ENCODE results near the gene GPR32.
"Not testable (repeated sequence)": the region's sequence is repeated elsewhere in the genome, so short reads cannot be mapped to it uniquely, and the experiment has no call there.

GPR32 gene

DNA sequence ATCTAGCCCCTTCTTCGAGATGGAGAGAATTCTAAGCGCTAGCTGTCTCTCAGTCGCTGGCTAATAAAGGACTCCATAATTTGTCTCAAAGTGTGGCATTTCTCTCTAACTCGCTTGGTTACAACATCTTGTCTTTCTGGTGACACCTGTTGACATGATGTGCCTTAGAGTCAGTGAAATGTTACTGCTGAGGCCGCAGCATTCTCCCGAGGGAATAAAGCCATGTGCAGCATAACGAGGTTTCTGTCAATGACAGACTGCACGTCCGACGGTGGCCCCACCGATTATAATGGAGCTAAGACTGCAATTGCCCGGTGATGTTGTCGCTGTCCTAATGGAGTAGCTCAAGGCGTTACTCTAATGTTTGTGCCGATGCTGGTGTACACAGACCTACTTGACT is 20.3 kb upstream of the GPR32 start:
- DNase-seq: no peak

GRCh38 chr19:50753879-50754278 is 16.4 kb upstream of the GPR32 start:
- no peak for DNase-seq

- not testable (repeated sequence) for DNase-seq
Observed at GRCh38 chr19:50756244-50756643, 14.0 kb upstream of the GPR32 start.

- not testable (repeated sequence) for DNase-seq
Observed at GRCh38 chr19:50757624-50758023, 12.6 kb upstream of the GPR32 start.

- not testable (repeated sequence) for DNase-seq
Observed at GRCh38 chr19:50759076-50759475, 11.2 kb upstream of the GPR32 start.

GRCh38 chr19:50759886-50760285 is 10.4 kb upstream of the GPR32 start:
- no peak for DNase-seq

- DNase-seq: not testable (repeated sequence)
Observed at GRCh38 chr19:50761501-50761900, 8.8 kb upstream of the GPR32 start.

GRCh38 chr19:50763521-50763920 is 6.7 kb upstream of the GPR32 start:
- DNase-seq: not testable (repeated sequence)

- no peak for DNase-seq
Observed at GRCh38 chr19:50764409-50764808, 5.9 kb upstream of the GPR32 start.

DNA sequence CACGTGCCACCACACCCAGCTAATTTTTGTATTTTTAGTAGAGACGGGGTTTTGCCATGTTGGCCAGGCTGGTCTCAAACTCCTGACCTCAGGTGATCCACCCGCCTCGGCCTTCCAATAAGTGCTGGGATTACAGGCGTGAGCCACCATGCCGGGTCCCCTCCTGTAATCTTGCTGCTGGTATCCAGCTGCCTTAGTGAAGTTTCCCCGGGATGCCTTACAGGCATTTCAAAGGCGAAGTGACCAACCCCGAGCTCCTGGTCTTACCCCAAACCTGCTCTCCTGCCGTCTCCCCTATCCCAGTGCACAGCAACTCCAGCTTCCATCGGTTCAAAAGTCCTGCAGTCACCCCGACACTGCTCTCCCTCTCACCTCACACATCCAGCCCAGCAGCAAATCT is 3.5 kb upstream of the GPR32 start:
- DNase-seq: not testable (repeated sequence)

DNA sequence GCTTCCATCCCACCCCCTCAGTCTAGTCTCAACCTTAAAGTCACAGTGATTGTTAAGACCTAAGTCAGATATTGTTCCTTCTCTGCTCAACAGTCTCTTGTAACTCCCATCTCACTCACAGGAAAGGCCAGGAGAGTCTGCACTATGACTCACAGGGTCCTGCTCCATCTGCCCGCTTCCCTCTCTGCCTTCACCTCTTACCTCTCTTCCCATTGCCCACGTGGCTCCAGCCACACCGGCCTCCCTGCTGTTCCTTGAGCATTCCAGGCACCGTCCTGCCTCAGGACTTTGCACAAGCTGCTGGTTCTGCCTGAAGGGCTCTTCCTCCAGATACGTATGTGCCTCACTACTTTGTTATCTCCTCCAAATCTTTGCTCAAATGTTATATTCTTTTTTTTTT is 3.0 kb upstream of the GPR32 start:
- not testable (repeated sequence) for DNase-seq

DNA sequence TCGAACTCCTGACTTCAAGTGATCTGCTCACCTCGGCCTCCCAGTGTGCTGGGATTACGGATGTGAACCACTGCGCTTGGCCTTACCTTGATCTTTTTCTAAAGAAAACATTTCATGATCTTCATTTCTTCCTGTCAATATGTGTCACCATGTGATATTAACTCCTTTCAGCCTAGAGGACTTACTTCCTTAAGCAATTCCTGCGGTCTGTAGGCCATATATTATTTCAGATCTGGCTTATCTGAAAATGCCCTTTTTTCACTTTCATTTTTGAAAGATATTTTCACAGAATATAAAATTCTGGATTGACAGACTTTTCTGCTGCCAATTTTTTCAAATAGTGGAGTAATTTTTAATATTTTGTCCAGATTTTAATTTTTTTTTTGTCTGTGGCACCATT is 2.0 kb upstream of the GPR32 start:
- DNase-seq: no peak

DNA sequence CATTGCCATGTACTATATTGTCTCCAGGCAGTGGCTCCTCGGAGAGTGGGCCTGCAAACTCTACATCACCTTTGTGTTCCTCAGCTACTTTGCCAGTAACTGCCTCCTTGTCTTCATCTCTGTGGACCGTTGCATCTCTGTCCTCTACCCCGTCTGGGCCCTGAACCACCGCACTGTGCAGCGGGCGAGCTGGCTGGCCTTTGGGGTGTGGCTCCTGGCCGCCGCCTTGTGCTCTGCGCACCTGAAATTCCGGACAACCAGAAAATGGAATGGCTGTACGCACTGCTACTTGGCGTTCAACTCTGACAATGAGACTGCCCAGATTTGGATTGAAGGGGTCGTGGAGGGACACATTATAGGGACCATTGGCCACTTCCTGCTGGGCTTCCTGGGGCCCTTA is 624 bp downstream of the GPR32 start:
- DNase-seq: no peak

DNA sequence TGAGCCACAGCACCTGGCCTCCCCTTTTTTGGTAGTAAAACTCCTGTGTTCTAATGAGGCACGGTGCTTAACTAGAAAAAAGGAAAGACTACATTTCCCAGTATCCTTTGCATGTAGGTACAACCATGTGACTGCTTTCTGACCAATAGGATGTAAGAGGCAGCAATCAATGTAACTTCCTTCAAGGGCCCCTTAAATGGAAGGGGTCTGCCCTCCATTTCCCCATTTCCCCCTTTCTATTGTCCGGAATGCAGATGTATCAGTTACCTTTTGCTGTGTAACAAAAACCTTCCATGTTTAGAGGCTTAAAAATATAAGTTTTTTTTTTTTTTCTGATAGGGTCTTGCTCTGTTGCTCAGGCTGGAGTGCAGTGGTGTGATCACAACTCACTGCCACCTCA is 2.2 kb downstream of the GPR32 start:
- no peak for DNase-seq

DNA sequence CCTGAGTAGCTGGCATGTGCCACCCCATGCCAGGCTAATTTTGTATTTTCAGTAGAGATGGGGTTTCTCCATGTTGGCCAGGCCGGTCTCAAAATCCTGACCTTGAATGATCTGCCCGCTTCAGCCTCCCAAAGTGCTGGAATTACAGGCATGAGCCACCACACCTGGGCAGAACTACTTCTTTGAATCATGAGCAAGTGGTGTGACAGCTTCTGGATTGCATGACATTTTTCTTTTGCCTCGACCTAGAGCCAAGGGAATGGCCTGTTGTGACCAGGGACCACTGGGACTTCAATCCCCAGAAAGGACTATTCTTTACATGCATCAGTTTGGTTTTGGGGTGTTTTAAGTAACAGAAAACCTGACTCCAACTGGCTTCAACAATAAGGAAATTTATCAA is 2.6 kb downstream of the GPR32 start:
- not testable (repeated sequence) for DNase-seq

DNA sequence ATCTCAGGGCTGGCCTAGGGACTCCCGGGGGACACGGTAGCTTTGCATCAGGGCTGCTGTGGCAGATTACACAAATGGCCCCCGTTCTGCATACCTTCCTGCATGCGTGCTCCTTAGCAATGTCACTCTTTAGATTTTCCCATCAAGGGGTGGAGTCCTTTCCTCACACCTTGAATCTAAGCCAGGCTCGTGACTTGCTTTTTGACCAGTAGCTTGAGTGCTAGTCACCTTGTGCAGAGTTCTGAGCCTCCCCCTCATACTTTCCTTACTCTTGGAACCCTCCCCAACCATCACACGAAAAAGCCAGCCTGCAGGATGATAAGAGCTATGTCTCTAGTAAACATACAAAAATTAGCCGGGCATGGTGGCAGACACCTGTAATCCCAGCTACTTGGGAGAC is 3.2 kb downstream of the GPR32 start:
- DNase-seq: not testable (repeated sequence)

DNA sequence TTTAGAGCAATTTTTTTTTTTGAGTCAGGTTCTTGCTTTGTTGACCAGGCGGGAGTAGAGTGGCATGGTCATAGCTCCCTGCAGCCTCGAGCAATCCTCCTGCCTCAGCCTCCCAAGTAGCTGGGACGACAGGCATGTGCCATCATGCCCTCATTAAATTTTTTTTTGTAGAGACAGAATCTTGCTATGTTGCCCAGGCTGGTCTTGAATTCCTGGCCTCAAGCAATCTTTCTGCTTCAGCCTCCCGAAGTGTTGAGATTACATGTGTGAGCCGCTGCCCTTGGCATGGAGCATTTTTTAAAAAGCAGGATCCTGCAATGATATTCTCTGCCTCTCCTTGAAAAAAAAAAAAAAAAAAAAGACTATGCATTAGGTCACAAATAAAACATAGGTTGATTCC is 5.9 kb downstream of the GPR32 start:
- DNase-seq: no peak

DNA sequence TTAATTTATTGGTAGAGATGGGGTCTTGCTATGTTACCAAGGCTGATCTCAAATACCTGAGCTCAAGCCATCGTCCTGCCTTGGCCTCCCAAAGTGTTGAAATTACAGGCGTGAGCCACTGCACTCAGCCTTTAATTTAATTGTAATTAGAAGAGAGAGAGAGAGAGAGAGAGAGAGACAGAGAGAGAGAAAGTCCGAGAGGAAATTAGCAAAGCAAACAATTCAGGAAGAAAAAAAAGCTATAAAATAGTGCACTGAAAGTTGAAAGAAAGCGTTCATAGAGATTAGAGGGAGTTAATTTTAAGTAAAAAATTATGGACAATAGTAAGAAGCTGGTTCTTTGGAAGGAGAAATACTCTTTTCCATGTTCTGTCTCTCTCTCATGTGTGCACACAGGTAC is 7.0 kb downstream of the GPR32 start:
- no peak for DNase-seq

GRCh38 chr19:50777830-50778303 is 7.6 kb downstream of the GPR32 start:
- DNase-seq: no peak

DNA sequence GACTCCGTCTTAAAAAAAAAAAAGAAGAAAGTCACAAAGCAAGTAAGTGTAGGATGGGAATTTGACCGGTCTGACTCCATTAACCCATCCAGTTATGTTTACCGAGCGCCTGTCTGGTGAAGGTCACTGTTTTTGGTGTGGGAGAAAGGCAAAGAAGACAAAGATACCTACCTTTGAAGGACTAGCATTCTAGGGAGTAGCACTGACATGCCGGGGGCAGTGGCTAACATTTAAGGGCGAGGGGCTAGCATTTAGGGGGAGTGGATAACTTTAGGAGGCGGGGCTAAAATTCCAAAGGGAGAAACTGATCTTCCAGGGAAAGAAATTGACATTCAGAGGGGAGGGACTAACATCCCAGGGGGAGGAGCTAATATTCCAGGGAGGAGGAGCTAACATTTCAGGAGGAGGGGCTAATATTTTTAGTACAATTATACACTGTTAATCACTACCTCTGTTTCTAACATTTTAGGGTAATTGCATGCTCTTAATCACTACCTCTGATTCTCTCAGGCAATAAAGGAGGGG is 8.7 kb downstream of the GPR32 start:
- DNase-seq: no peak

DNA sequence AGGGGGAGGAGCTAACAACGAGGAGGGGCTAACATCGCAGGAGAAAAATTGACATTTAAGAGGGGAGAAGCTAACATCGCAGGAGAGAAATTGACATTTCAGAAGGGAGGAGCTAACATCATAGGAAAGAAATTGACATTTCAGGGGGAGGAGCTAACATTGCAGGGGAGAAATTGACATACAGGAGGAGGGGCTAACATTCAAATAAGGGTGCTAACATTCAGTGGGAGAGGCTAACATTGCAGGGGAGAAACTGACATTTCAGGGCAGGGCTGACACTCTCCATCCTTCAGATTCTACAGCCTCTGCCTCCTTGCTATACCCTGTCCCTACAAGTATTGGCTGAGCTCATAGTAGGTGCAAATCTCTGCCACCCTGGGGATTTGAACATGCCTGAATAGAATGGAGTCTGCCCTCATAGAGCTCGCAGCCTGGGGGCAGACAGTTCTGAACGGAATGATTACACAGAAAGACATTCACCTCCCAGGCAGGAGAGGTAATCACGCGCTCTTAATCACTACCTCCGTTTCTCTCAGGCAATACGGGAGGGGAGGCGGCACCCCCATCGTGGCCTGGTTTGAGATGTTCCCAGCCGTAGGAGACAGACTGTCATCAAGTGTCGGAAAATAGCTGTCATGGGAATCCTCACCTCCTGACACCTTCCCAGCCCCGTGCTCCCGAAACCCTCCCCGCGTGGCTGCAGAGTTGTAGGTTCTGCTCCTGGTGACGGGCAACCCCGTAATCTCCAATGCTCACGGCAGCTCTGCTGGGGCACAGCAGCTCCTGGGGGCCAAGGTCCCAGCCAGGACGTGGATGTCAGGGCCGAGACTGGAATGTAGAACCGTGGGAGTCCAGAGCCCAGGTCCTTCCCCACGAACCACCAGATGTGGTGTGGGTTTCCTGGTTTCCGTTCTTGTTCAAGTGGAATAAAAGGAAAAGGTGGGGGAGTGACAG is 9.5 kb downstream of the GPR32 start:
- DNase-seq: no peak

GRCh38 chr19:50780753-50781435 is 10.6 kb downstream of the GPR32 start:
- DNase-seq: no peak

DNA sequence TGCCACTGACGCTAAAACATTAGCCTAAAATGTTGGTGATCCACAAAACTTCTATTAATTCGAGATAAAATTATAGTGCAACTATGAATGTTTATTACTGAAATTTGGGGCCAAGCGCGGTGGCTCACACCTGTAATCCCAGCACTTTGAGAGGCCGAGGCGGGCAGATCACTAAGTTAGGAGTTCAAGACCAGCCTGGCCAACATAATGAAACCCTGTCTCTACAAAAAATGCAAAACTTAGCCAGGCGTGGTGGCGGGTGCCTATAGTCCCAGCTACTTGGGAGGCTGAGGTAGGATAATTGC is 13.5 kb downstream of the GPR32 start:
- not testable (repeated sequence) for DNase-seq

GRCh38 chr19:50784710-50785109 is 14.4 kb downstream of the GPR32 start:
- DNase-seq: no peak
